ENCODE results near the gene RARS1.

Gene RARS1

DNA sequence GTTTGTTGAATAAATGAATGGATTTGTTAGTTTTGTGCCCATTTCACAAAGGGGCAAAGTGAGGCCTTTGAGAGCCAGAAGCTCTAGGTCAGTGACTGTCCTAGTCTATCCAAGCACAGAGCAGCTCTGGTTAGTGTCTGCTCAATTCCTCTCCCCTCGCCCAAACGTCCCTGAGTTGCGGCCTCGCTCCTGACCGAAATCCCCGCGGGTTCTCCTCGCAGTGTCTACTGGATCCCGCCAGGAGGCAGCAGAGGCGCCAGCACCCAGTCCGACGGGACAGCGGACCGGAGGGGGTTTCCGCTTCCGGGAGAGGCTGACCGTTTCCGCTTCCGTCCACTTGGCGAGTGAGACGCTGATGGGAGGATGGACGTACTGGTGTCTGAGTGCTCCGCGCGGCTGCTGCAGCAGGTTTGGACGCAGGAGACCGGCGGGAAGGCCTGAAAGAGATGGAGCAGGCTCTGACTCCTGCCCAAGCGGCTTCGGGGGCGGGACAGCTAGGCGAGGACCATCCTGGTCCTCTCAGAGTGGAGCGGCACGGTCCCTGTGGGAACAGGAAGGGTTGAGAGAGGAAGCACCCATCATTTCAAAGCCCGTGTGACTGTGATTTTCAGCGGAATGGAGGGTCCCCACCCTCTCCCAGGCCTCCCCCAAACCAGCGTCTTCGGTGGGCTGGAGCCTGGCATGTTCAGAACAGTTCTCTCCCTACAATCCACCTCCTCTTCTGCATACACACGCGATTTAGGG lies at the start of gene RARS1:
Gene RARS1 (plus strand): TSS at position 336 of the 744 bp plus-strand sequence. CDS start 28 bp downstream, at position 364.
- TF ChIP-seq, protein P1, sequence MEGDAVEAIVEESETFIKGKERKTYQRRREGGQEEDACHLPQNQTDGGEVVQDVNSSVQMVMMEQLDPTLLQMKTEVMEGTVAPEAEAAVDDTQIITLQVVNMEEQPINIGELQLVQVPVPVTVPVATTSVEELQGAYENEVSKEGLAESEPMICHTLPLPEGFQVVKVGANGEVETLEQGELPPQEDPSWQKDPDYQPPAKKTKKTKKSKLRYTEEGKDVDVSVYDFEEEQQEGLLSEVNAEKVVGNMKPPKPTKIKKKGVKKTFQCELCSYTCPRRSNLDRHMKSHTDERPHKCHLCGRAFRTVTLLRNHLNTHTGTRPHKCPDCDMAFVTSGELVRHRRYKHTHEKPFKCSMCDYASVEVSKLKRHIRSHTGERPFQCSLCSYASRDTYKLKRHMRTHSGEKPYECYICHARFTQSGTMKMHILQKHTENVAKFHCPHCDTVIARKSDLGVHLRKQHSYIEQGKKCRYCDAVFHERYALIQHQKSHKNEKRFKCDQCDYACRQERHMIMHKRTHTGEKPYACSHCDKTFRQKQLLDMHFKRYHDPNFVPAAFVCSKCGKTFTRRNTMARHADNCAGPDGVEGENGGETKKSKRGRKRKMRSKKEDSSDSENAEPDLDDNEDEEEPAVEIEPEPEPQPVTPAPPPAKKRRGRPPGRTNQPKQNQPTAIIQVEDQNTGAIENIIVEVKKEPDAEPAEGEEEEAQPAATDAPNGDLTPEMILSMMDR (IDR thresholded peaks at IDR 0.05; ENCODE audit: low read depth, low read length): peak; percentile 97
- H3K4me3 ChIP-seq (ENCODE audit: low read depth, low read length): peak within 1 kb of the TSS; percentile 99

DNA sequence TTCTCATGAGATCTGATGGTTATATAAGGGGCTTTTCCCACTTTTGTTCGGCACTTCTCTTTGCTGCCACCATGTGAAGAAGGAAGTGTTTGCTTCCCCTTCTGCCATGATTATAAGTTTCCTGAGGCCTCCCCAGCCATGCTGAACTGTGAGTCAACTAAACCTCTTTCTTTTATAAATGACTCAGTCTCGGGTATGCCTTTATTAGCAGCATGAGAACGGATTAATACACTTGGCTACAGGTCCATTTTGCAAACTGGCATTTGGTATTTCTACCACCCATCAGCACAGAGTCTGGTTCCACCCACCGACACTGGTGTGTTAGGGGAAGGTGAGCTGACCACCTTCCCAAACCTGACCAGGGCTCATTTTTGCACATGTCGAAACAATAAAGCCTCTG lies 47.9 kb upstream of the RARS1 start:
- TF ChIP-seq, protein P1 (IDR thresholded peaks at IDR 0.05; ENCODE audit: low read depth, low read length): no peak
- H3K4me3 ChIP-seq (ENCODE audit: low read depth, low read length): no peak overlapping the region

GRCh38 chr5:168443533-168443932 lies 42.7 kb upstream of the RARS1 start:
- TF ChIP-seq, protein P1 (IDR thresholded peaks at IDR 0.05; ENCODE audit: low read depth, low read length): no peak
- no peak overlapping the region for H3K4me3 ChIP-seq (ENCODE audit: low read depth, low read length)

DNA sequence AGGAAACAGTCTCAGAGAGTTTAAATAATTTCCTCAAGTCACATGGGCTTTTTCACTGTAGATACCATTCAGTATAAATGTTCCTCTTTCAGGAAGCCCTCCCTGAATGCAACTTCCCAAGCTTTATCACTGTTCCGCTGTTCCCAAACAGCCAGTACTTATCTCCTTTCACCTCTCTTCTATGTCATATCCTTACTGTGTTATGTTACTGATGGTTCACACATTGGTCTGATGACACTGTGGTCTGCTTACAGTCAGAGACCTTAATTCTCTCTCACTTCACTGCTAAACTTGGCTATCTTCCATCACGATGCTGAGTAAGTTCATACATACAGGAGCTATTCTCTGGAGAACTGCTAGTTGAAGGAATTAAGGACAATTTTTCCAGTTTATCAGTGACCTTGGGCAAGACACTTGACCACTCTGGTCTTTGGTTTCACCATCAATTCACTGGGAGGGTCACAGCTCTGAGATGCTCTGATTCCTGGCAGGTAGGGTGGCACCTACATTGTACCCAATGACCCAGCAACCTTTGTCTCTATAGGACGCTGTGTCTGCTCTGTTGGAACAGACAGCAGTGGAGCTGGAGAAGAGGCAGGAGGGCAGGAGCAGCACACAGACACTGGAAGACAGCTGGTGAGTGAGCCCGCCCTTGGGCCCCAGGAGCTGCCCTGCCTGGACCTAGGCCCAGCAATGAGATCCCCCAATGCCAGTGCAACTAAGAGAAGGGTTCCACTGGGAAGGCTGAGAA lies 42.1 kb upstream of the RARS1 start:
- TF ChIP-seq, protein P1 (IDR thresholded peaks at IDR 0.05; ENCODE audit: low read depth, low read length): no peak
- H3K4me3 ChIP-seq (ENCODE audit: low read depth, low read length): no peak overlapping the region

DNA sequence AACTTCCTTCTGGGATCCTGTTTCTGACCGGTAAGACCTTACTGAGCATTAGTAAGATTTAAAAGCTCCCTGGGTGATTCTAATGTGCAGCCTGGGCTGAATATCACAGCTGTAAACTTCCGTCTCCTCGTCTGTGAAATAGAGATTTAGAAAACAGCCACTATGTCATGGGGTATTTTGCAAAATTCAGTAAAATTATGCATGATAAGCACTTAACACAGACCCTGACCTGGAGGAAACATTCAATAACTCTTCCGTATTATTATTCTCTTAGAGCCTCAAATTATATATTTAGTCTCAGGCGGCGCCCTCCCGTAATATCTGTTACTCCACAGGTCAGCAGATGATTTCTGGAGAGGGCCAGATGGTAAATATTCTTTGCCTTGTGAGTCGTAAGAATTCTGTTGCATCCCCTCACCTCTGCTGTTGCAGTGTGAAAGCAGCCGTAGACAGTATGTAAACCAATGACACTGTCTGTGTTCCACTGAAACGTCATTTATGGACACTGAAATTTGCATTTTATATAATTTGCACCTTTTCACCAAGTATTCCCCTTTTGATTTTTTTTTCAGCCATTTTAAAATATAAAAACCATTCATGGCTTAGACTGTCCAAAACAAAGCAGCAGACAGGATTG lies 39.2 kb upstream of the RARS1 start:
- H3K4me3 ChIP-seq (ENCODE audit: low read depth, low read length): no peak overlapping the region
- TF ChIP-seq, protein P1 (IDR thresholded peaks at IDR 0.05; ENCODE audit: low read depth, low read length): no peak

- TF ChIP-seq, protein P1 (IDR thresholded peaks at IDR 0.05; ENCODE audit: low read depth, low read length): no peak
- no peak overlapping the region for H3K4me3 ChIP-seq (ENCODE audit: low read depth, low read length)
Measured at GRCh38 chr5:168447808-168448207, 38.5 kb upstream of the RARS1 start.
